Measurements from ENCODE around the gene ACKR3.

The ACKR3 gene

DNA sequence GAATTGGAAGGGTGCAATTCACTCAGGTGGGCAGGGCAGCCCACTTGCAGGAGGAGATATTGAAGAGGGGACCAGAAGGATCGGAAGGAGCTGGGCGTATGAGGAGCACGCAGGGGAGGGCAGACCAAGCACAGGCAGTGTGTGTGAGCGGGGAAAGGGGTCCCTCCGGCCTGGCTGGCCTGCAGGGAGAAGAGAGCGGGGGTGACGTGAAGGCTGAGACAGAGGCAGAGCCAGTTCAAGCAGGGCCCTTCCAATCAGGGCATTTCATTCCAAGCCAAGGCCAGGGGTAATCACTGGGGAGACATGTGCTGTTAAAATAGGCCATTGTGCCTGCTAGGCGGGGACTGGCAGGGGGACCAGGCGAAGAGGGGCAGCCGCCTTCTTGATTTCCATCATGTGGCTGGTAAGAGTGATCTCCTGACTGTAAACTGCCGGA, 62.2 kb downstream of the ACKR3 start:
- no peak for DNase-seq (ENCODE audit: low spot score)

Data from globus pallidus (tissue), 1 donor.